GM18873 (cell line): ENCODE measurements around the gene GLI2.

Experiments
- ATAC-seq: cut with Tn5 transposase; IDR thresholded peaks from one replicate; pipeline ENCODE4 v1.9.1; 2021; ENCODE audit warnings: mild to moderate bottlenecking, moderate library complexity, moderate number of reproducible peaks; ENCODE audit not compliant: unreplicated experiment, low FRiP score

The GLI2 gene

GRCh38 chr2:120750488-120751210 lies 15.0 kb downstream of the GLI2 start:
- ATAC-seq = no peak

- no peak for ATAC-seq
Observed at GRCh38 chr2:120751553-120751952, 15.9 kb downstream of the GLI2 start.

- no peak for ATAC-seq
Observed at GRCh38 chr2:120754067-120754960, 18.6 kb downstream of the GLI2 start.

- ATAC-seq = no peak
Observed at GRCh38 chr2:120758181-120759144, 22.8 kb downstream of the GLI2 start.

GRCh38 chr2:120759543-120760331 lies 24.1 kb downstream of the GLI2 start:
- no peak for ATAC-seq

- no peak for ATAC-seq
Observed at GRCh38 chr2:120760446-120761135, 24.9 kb downstream of the GLI2 start.

- no peak for ATAC-seq
Observed at GRCh38 chr2:120761164-120761861, 25.6 kb downstream of the GLI2 start.

- no peak for ATAC-seq
Observed at GRCh38 chr2:120761911-120762310, 26.2 kb downstream of the GLI2 start.

- ATAC-seq = no peak
Observed at GRCh38 chr2:120762341-120763061, 26.8 kb downstream of the GLI2 start.

- ATAC-seq = no peak
Observed at GRCh38 chr2:120763508-120763907, 27.8 kb downstream of the GLI2 start.

GRCh38 chr2:120763931-120764330 lies 28.3 kb downstream of the GLI2 start:
- ATAC-seq = no peak

GRCh38 chr2:120764492-120764891 lies 28.8 kb downstream of the GLI2 start:
- no peak for ATAC-seq

- ATAC-seq = no peak
Observed at GRCh38 chr2:120764991-120765677, 29.5 kb downstream of the GLI2 start.

GRCh38 chr2:120765678-120766469 lies 30.2 kb downstream of the GLI2 start:
- ATAC-seq = no peak

GRCh38 chr2:120766470-120767351 lies 31.0 kb downstream of the GLI2 start:
- ATAC-seq = no peak
